ENCODE results near the gene TIMP4. TPM values are rescaled to one million over a fixed set of nuclear protein-coding genes. Genes with fewer than 3 reads are reported as not detected.
A peak's percentile ranks its signal among the peaks of the same experiment; 100 is the strongest.

Gene TIMP4
- 1.4 TPM for polyA plus RNA-seq (2013, experiment 1 of 2; ENCODE audit: insufficient read length)
- polyA plus RNA-seq (2013, experiment 2 of 2; ENCODE audit: insufficient read length) = 1.2 TPM

GRCh38 chr3:12158387-12159226 is at the start of gene TIMP4:
TIMP4 (minus strand) TSS chr3:12158912; CDS start chr3:12158840, 72 bp downstream.
- DNase-seq = peak; percentile 54

GRCh38 chr3:12205171-12205570 is 46.5 kb upstream of the TIMP4 start:
- no peak for DNase-seq

GRCh38 chr3:12201813-12202212 is 43.1 kb upstream of the TIMP4 start:
- no peak for DNase-seq

GRCh38 chr3:12198301-12198700 is 39.6 kb upstream of the TIMP4 start:
- peak; percentile 76 for DNase-seq

GRCh38 chr3:12197475-12197874 is 38.8 kb upstream of the TIMP4 start:
- DNase-seq = no peak

GRCh38 chr3:12196684-12197083 is 38.0 kb upstream of the TIMP4 start:
- DNase-seq = no peak

GRCh38 chr3:12195231-12195630 is 36.5 kb upstream of the TIMP4 start:
- DNase-seq = peak; percentile 55

GRCh38 chr3:12194669-12195161 is 36.0 kb upstream of the TIMP4 start:
- DNase-seq = peak; percentile 53

- DNase-seq = peak; percentile 89
These were observed 35.5 kb upstream of the TIMP4 start for GRCh38 chr3:12194209-12194608.

- peak; percentile 99 for DNase-seq
These were observed 34.9 kb upstream of the TIMP4 start for GRCh38 chr3:12193485-12194165.

- no peak for DNase-seq
These were observed 34.2 kb upstream of the TIMP4 start for GRCh38 chr3:12192655-12193484.

GRCh38 chr3:12192173-12192572 is 33.5 kb upstream of the TIMP4 start:
- DNase-seq = no peak

GRCh38 chr3:12191559-12191958 is 32.8 kb upstream of the TIMP4 start:
- DNase-seq = no peak

- DNase-seq = no peak
These were observed 32.1 kb upstream of the TIMP4 start for GRCh38 chr3:12190832-12191231.

- DNase-seq = no peak
These were observed 31.6 kb upstream of the TIMP4 start for GRCh38 chr3:12190221-12190807.

GRCh38 chr3:12188681-12189287 is 30.1 kb upstream of the TIMP4 start:
- DNase-seq = no peak

GRCh38 chr3:12188328-12188648 is 29.6 kb upstream of the TIMP4 start:
- DNase-seq = no peak

- DNase-seq = peak; percentile 40
These were observed 29.0 kb upstream of the TIMP4 start for GRCh38 chr3:12187448-12188327.

- no peak for DNase-seq
These were observed 28.0 kb upstream of the TIMP4 start for GRCh38 chr3:12186515-12187286.

- no peak for DNase-seq
These were observed 27.3 kb upstream of the TIMP4 start for GRCh38 chr3:12186046-12186445.
